HG03064 (cell line): Measurements from ENCODE around the gene MAN1A1.

Source experiments
- ATAC-seq: cut with Tn5 transposase; IDR thresholded peaks from one replicate; pipeline ENCODE4 v1.9.1; 2021; ENCODE audit warnings: low read depth; ENCODE audit not compliant: unreplicated experiment

The MAN1A1 gene

GRCh38 chr6:119347466-119348095, 2.0 kb downstream of the MAN1A1 start:
- ATAC-seq = no peak

GRCh38 chr6:119346936-119347335, 2.6 kb downstream of the MAN1A1 start:
- ATAC-seq = no peak

GRCh38 chr6:119346450-119346849, 3.1 kb downstream of the MAN1A1 start:
- no peak for ATAC-seq

- ATAC-seq = no peak
These were observed 4.4 kb downstream of the MAN1A1 start for GRCh38 chr6:119345114-119345513.

GRCh38 chr6:119344306-119344705, 5.3 kb downstream of the MAN1A1 start:
- no peak for ATAC-seq

GRCh38 chr6:119343573-119344146, 5.9 kb downstream of the MAN1A1 start:
- no peak for ATAC-seq

- no peak for ATAC-seq
These were observed 6.4 kb downstream of the MAN1A1 start for GRCh38 chr6:119343167-119343566.

- ATAC-seq = no peak
These were observed 7.1 kb downstream of the MAN1A1 start for GRCh38 chr6:119342430-119342829.

- no peak for ATAC-seq
These were observed 8.6 kb downstream of the MAN1A1 start for GRCh38 chr6:119340796-119341487.

- ATAC-seq = no peak
These were observed 9.6 kb downstream of the MAN1A1 start for GRCh38 chr6:119339941-119340456.

- no peak for ATAC-seq
These were observed 11.8 kb downstream of the MAN1A1 start for GRCh38 chr6:119337762-119338161.

GRCh38 chr6:119337252-119337651, 12.3 kb downstream of the MAN1A1 start:
- no peak for ATAC-seq

GRCh38 chr6:119334535-119335264, 14.9 kb downstream of the MAN1A1 start:
- no peak for ATAC-seq

- no peak for ATAC-seq
These were observed 15.8 kb downstream of the MAN1A1 start for GRCh38 chr6:119333707-119334295.

GRCh38 chr6:119333063-119333609, 16.4 kb downstream of the MAN1A1 start:
- no peak for ATAC-seq

GRCh38 chr6:119331663-119332286, 17.8 kb downstream of the MAN1A1 start:
- no peak for ATAC-seq

GRCh38 chr6:119330520-119331113, 18.9 kb downstream of the MAN1A1 start:
- ATAC-seq = no peak

GRCh38 chr6:119329794-119330180, 19.8 kb downstream of the MAN1A1 start:
- ATAC-seq = no peak

- no peak for ATAC-seq
These were observed 20.4 kb downstream of the MAN1A1 start for GRCh38 chr6:119328892-119329793.
